NCI-H460 (cell line): ENCODE measurements around the gene KRTAP29-1. TPM values are rescaled to one million over a fixed set of nuclear protein-coding genes. Genes with fewer than 3 reads are reported as not detected.

ENCODE experiments used
- DNase-seq: peaks from one replicate; pipeline ENCODE4 v3.0.0-alpha.2; 2016; ENCODE audit warnings: low read depth; ENCODE audit errors: extremely low read depth
- small RNA-seq, 2 experiments: library from RNA; depleted of rRNA; stranded (forward); fragments of <200 nt; gene quantifications; one replicate each; pipeline ENCODE3, GENCODE V24; 2014
- total RNA-seq: library from RNA; depleted of rRNA; stranded (reverse); fragments of >200 nt; shearing (Covaris generic); gene quantifications from 2 replicates; pipeline ENCODE4 v1.2.3, GENCODE V29; 2014; rRNA removed

KRTAP29-1 gene
- total RNA-seq, 1 experiment from 2014 or later = not detected

GRCh38 chr17:41254861-41255260 lies 47.8 kb downstream of the KRTAP29-1 start:
- DNase-seq = no peak

Small RNA genes within 50 kb of the gene (small RNA-seq; reads per million reads assigned to genes)
- 0 reads per million in 2 experiments for gene KRTAP9-10P

Other genes starting within 250 kb of the KRTAP29-1 start
- not detected in 2 replicates for gene KRTAP2-2, start 247.6 kb downstream of the KRTAP29-1 start, total RNA-seq
- not detected in 2 replicates for gene KRTAP2-3, start 242.7 kb downstream of the KRTAP29-1 start, total RNA-seq
- gene KRTAP2-4, start 237.0 kb downstream of the KRTAP29-1 start, total RNA-seq = not detected in 2 replicates
- gene KRTAP4-7, start 218.7 kb downstream of the KRTAP29-1 start, total RNA-seq = not detected in 2 replicates
- not detected in 2 replicates for gene KRTAP4-8, start 204.7 kb downstream of the KRTAP29-1 start, total RNA-seq
- not detected in 2 replicates for gene KRTAP4-16, start 200.6 kb downstream of the KRTAP29-1 start, total RNA-seq
- not detected in 2 replicates for gene KRTAP4-9, start 197.5 kb downstream of the KRTAP29-1 start, total RNA-seq
- gene KRTAP4-11, start 184.5 kb downstream of the KRTAP29-1 start, total RNA-seq = not detected in 2 replicates
- not detected in 2 replicates for gene KRTAP4-12, start 178.7 kb downstream of the KRTAP29-1 start, total RNA-seq
- not detected in 2 replicates for gene KRTAP4-6, start 162.3 kb downstream of the KRTAP29-1 start, total RNA-seq
- not detected in 2 replicates for gene KRTAP4-5, start 153.0 kb downstream of the KRTAP29-1 start, total RNA-seq
- not detected in 2 replicates for gene KRTAP4-4, start 142.1 kb downstream of the KRTAP29-1 start, total RNA-seq
- gene KRTAP4-3, start 134.6 kb downstream of the KRTAP29-1 start, total RNA-seq = not detected in 2 replicates
- not detected in 2 replicates for gene KRTAP4-2, start 124.6 kb downstream of the KRTAP29-1 start, total RNA-seq
- gene KRTAP4-1, start 117.9 kb downstream of the KRTAP29-1 start, total RNA-seq = 0.17 TPM in 1 of 2 replicates, not detected in the other
- not detected in 2 replicates for gene KRTAP9-1, start 113.0 kb downstream of the KRTAP29-1 start, total RNA-seq
- not detected in 2 replicates for gene KRTAP9-2, start 76.2 kb downstream of the KRTAP29-1 start, total RNA-seq
- gene KRTAP9-3, start 70.4 kb downstream of the KRTAP29-1 start, total RNA-seq = not detected in 2 replicates
- not detected in 2 replicates for gene KRTAP9-8, start 64.9 kb downstream of the KRTAP29-1 start, total RNA-seq
- gene KRTAP9-4, start 53.2 kb downstream of the KRTAP29-1 start, total RNA-seq = not detected in 2 replicates
- not detected in 2 replicates for gene KRTAP9-9, start 47.5 kb downstream of the KRTAP29-1 start, total RNA-seq
- gene KRTAP9-6, start 37.5 kb downstream of the KRTAP29-1 start, total RNA-seq = not detected in 2 replicates
- gene KRTAP9-7, start 27.2 kb downstream of the KRTAP29-1 start, total RNA-seq = not detected in 2 replicates
- not detected in 2 replicates for gene KRTAP16-1, start 6.5 kb upstream of the KRTAP29-1 start, total RNA-seq
- not detected in 2 replicates for gene KRTAP17-1, start 12.9 kb upstream of the KRTAP29-1 start, total RNA-seq
- not detected in 2 replicates for gene KRT33A, start 48.0 kb upstream of the KRTAP29-1 start, total RNA-seq
- gene KRT33B, start 67.0 kb upstream of the KRTAP29-1 start, total RNA-seq = not detected in 2 replicates
- gene KRT34, start 79.5 kb upstream of the KRTAP29-1 start, total RNA-seq = 0.10 TPM in 1 of 2 replicates, not detected in the other
- gene KRT31, start 94.8 kb upstream of the KRTAP29-1 start, total RNA-seq = not detected in 2 replicates
- gene KRT37, start 121.7 kb upstream of the KRTAP29-1 start, total RNA-seq = not detected in 2 replicates
- gene KRT38, start 138.1 kb upstream of the KRTAP29-1 start, total RNA-seq = not detected in 2 replicates
- not detected in 2 replicates for gene KRT32, start 164.5 kb upstream of the KRTAP29-1 start, total RNA-seq
- gene KRT35, start 178.3 kb upstream of the KRTAP29-1 start, total RNA-seq = not detected in 2 replicates
- gene KRT36, start 187.1 kb upstream of the KRTAP29-1 start, total RNA-seq = not detected in 2 replicates
- not detected in 2 replicates for gene KRT13, start 202.8 kb upstream of the KRTAP29-1 start, total RNA-seq
- gene KRT15, start 216.0 kb upstream of the KRTAP29-1 start, total RNA-seq = 3.7 and 6.0 TPM in 2 replicates
- 1,671 and 1,675 TPM in 2 replicates for gene KRT19, start 225.5 kb upstream of the KRTAP29-1 start, total RNA-seq